Measurements from ENCODE around the gene MISP. TPM values are rescaled to one million over a fixed set of nuclear protein-coding genes. Genes with fewer than 3 reads are reported as not detected.

The MISP gene
- total and polyA plus RNA-seq, 2 of the 13 experiments (the other 11 are each of a cell fraction or from before 2014, with no cell fraction given): 0.67 to 1.3 TPM

DNA sequence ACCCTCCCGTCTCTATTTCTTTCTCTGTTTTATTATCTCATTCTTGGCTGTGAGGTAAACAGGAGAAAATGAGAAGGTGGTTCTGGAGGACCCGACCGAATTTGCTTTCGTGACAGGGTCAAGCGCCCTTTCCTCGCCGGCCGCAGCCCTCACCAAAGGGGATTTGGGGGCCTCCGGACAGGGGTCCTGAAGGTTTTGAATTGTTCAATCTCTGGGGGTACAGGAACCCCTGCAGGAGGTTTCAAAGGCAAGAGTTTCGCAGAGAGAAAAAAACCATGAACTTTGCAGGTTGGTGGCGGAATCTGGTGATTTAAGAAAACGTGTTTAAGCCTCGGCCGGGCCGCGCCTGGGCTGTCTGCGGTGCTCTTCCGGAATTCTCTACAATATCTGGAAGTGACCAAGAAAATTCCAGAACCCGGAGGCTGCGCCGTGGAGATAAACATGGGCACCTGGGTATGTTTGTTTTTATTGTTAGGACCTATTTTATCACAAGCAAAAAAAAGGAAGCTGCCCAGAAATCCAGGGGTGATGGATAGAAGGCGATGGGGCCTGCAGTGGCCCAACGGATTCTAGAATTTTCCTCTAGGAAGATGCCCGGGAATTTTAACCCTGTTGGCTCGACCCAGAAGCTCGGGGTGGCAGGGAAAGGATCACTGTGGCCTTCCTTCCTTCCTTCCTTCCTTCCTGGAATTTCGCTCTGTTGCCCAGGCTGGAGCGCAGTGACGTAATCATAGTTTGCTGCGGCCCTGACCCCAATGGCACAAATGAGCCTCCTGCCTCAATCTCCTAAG is 32.2 kb downstream of the MISP start (continued):
- TF ChIP-seq, protein P1, sequence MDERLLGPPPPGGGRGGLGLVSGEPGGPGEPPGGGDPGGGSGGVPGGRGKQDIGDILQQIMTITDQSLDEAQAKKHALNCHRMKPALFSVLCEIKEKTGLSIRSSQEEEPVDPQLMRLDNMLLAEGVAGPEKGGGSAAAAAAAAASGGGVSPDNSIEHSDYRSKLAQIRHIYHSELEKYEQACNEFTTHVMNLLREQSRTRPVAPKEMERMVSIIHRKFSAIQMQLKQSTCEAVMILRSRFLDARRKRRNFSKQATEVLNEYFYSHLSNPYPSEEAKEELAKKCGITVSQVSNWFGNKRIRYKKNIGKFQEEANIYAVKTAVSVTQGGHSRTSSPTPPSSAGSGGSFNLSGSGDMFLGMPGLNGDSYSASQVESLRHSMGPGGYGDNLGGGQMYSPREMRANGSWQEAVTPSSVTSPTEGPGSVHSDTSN (CRISPR knock-in tag; IDR thresholded peaks at IDR 0.05): no peak
- TF ChIP-seq, protein P2, sequence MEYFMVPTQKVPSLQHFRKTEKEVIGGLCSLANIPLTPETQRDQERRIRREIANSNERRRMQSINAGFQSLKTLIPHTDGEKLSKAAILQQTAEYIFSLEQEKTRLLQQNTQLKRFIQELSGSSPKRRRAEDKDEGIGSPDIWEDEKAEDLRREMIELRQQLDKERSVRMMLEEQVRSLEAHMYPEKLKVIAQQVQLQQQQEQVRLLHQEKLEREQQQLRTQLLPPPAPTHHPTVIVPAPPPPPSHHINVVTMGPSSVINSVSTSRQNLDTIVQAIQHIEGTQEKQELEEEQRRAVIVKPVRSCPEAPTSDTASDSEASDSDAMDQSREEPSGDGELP (IDR thresholded peaks at IDR 0.05; ENCODE audit: borderline replicate concordance, low read depth): no peak
- TF ChIP-seq ZNF564 (CRISPR knock-in tag; IDR thresholded peaks at IDR 0.05) (no peak), ZNF850 (CRISPR knock-in tag; conservative IDR thresholded peaks at IDR 0.05) (no peak), YEATS2 (CRISPR knock-in tag; IDR thresholded peaks at IDR 0.05; ENCODE audit: borderline replicate concordance) (no peak), KMT2A (CRISPR knock-in tag; IDR thresholded peaks at IDR 0.05) (0 out of 2 replicates have a peak, but pooled peaks have one; percentile 2), GATAD1 (CRISPR knock-in tag; IDR thresholded peaks at IDR 0.05) (no peak), ZFX (CRISPR knock-in tag; IDR thresholded peaks at IDR 0.05; ENCODE audit: low read depth) (no peak), ZFY (CRISPR knock-in tag; IDR thresholded peaks at IDR 0.05) (peak; percentile 16; the same call in 1 of the 2 replicates), SIX1 (CRISPR knock-in tag; IDR thresholded peaks at IDR 0.05; ENCODE audit: borderline replicate concordance) (no peak), ZSCAN30 (CRISPR knock-in tag; IDR thresholded peaks at IDR 0.05) (no peak), RCOR2 (CRISPR knock-in tag; IDR thresholded peaks at IDR 0.05) (peak; percentile 19), ZNF224 (CRISPR knock-in tag; IDR thresholded peaks at IDR 0.05) (no peak), NBN (conservative IDR thresholded peaks at IDR 0.05) (no peak), RFX5 (IDR thresholded peaks at IDR 0.05; ENCODE audit: low read depth, low read length) (no peak), FOSL2 (CRISPR knock-in tag; IDR thresholded peaks at IDR 0.05) (no peak), KDM5A (IDR thresholded peaks at IDR 0.05; ENCODE audit: borderline replicate concordance, low read length) (no peak), SAFB2 (CRISPR knock-in tag; IDR thresholded peaks at IDR 0.05; ENCODE audit: borderline replicate concordance, low read depth) (no peak), ZNF670 (CRISPR knock-in tag; IDR thresholded peaks at IDR 0.05; ENCODE audit: borderline replicate concordance) (no peak), MED1 (CRISPR knock-in tag; IDR thresholded peaks at IDR 0.05) (0 out of 2 replicates have a peak, but pooled peaks have one; percentile 11), ZNF382 (CRISPR knock-in tag; IDR thresholded peaks at IDR 0.05; ENCODE audit: borderline replicate concordance) (no peak), SATB2 (CRISPR knock-in tag; IDR thresholded peaks at IDR 0.05) (no peak), ZNF333 (CRISPR knock-in tag; IDR thresholded peaks at IDR 0.05; ENCODE audit: borderline replicate concordance) (no peak), SIN3A (IDR thresholded peaks at IDR 0.05; ENCODE audit: borderline replicate concordance, low read depth, low read length) (peak; percentile 15; the same call in 1 of the 2 replicates)
- TF ChIP-seq, protein P3, sequence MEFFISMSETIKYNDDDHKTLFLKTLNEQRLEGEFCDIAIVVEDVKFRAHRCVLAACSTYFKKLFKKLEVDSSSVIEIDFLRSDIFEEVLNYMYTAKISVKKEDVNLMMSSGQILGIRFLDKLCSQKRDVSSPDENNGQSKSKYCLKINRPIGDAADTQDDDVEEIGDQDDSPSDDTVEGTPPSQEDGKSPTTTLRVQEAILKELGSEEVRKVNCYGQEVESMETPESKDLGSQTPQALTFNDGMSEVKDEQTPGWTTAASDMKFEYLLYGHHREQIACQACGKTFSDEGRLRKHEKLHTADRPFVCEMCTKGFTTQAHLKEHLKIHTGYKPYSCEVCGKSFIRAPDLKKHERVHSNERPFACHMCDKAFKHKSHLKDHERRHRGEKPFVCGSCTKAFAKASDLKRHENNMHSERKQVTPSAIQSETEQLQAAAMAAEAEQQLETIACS (CRISPR knock-in tag; IDR thresholded peaks at IDR 0.05): no peak
- TF ChIP-seq, protein P4, sequence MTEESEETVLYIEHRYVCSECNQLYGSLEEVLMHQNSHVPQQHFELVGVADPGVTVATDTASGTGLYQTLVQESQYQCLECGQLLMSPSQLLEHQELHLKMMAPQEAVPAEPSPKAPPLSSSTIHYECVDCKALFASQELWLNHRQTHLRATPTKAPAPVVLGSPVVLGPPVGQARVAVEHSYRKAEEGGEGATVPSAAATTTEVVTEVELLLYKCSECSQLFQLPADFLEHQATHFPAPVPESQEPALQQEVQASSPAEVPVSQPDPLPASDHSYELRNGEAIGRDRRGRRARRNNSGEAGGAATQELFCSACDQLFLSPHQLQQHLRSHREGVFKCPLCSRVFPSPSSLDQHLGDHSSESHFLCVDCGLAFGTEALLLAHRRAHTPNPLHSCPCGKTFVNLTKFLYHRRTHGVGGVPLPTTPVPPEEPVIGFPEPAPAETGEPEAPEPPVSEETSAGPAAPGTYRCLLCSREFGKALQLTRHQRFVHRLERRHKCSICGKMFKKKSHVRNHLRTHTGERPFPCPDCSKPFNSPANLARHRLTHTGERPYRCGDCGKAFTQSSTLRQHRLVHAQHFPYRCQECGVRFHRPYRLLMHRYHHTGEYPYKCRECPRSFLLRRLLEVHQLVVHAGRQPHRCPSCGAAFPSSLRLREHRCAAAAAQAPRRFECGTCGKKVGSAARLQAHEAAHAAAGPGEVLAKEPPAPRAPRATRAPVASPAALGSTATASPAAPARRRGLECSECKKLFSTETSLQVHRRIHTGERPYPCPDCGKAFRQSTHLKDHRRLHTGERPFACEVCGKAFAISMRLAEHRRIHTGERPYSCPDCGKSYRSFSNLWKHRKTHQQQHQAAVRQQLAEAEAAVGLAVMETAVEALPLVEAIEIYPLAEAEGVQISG (CRISPR knock-in tag; IDR thresholded peaks at IDR 0.05): no peak

Data from HepG2 (cell line).